Neuron (in vitro differentiated cells): Measurements from ENCODE around the gene FBLN1.
"Not testable (repeated sequence)": the region's sequence is repeated elsewhere in the genome, so short reads cannot be mapped to it uniquely, and the experiment has no call there.

Experiments
- H2AFZ ChIP-seq: one replicate; pipeline ENCODE4 v1.6.1; 2013; ENCODE audit warnings: low read depth, mild to moderate bottlenecking, inconsistent platforms, low read length, moderate library complexity
- H3K27me3 ChIP-seq: one replicate; pipeline ENCODE4 v1.6.1; 2013; ENCODE audit warnings: low read length; ENCODE audit not compliant: insufficient read depth
- H3K36me3 ChIP-seq: one replicate; pipeline ENCODE4 v1.6.1; 2013; ENCODE audit warnings: low read length; ENCODE audit not compliant: insufficient read depth
- H3K4me1 ChIP-seq: one replicate; pipeline ENCODE4 v1.6.1; 2013; ENCODE audit warnings: low read length; ENCODE audit not compliant: insufficient read depth
- H3K4me3 ChIP-seq: 2 replicates; pipeline ENCODE4 v1.5.1; 2013; ENCODE audit warnings: mild to moderate bottlenecking, low read length, moderate library complexity
- H3K9me3 ChIP-seq: one replicate; pipeline ENCODE4 v1.6.1; 2013; ENCODE audit warnings: low read length

The FBLN1 gene

GRCh38 chr22:45542001-45542520 is 39.4 kb downstream of the FBLN1 start:
- no peak overlapping the region for H2AFZ ChIP-seq
- H3K27me3 ChIP-seq: no peaks in the 10 kb centered on the region
- H3K4me3 ChIP-seq: no peak overlapping the region
- peaks cover 47% of the 10 kb centered on the region for H3K36me3 ChIP-seq
- no peaks in the 10 kb centered on the region for H3K9me3 ChIP-seq
- H3K4me1 ChIP-seq: peaks cover 4% of the 10 kb centered on the region

DNA sequence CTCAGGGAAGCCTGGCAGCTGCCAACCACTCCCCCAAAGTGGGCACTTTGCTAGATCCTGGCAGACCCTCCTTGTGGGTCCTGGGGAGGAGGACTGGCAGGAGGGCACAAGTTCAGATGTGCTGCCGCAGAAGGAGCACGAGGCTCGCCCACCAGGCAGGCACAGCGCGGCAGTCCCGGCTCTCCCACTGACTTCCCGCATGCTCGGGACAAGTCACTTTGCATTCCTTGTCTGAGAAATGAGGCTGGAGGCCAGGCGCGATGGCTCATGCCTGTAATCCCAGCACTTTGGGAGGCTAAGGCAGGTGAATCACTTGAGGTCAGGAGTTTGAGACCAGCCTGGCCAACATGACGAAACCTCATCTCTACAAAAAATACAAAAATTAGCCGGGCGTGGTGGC is 40.1 kb downstream of the FBLN1 start:
- H2AFZ ChIP-seq, H3K4me1 ChIP-seq, H3K4me3 ChIP-seq, H3K9me3 ChIP-seq, H3K27me3 ChIP-seq: not testable (repeated sequence)
- H3K36me3 ChIP-seq: peaks cover 50% of the 10 kb centered on the region

DNA sequence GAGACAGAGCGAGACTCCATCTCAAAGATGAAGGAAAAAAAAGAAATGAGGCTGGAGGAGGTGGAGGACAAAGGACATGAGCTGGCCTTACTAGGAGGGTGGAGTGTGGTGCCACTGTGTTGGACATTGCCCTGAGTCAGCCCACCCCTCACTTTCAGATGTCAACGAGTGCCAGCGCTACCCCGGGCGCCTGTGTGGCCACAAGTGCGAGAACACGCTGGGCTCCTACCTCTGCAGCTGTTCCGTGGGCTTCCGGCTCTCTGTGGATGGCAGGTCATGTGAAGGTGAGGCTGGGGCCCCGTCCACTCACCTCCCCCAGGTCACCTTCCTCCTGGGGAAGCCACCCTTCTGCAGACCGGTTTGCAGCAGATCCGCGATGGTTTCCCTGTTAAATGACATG is 40.6 kb downstream of the FBLN1 start:
- H3K4me1 ChIP-seq: peaks cover 4% of the 10 kb centered on the region
- H3K9me3 ChIP-seq: no peaks in the 10 kb centered on the region
- no peak overlapping the region for H3K4me3 ChIP-seq
- H3K27me3 ChIP-seq: no peaks in the 10 kb centered on the region
- no peak overlapping the region for H2AFZ ChIP-seq
- peaks cover 55% of the 10 kb centered on the region for H3K36me3 ChIP-seq

- peaks cover 64% of the 10 kb centered on the region for H3K36me3 ChIP-seq
- H3K4me1 ChIP-seq: peaks cover 4% of the 10 kb centered on the region
- no peak overlapping the region for H2AFZ ChIP-seq
Measured at GRCh38 chr22:45544588-45545170, 42.0 kb downstream of the FBLN1 start.

DNA sequence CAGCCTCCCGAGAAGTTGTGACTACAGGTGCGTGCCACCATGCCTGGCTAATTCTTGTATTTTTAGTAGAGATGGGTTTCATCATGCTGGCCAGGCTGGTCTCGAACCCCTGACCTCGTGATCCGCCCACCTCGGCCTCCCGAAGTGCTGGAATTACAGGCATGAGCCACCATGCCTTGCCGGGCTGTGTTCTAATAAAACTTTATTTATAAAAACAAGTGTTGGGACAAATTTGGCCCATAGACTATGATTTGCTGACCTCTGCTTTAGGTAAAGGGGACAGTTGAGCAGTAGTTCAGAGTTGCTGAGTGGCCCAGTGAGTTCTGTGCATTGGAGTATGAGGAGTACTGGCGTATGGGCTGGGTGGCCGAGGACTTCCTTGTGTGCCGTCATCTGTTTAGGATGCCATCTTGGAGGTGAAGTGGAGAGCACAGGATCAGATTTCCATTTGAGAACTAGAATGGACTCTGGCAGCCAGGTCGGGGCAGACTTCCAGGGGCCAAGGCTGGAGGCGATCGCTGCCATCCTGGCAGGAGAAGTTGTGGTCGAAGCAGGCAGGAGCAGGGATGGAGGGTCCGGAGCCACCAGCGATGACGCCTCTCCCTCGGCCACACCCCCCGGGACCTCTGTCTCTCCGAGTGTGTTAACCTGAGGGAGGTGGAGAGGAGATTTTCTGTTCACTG is 43.8 kb downstream of the FBLN1 start:
- Histone ChIP-seq H3K4me3 (no peak overlapping the region), H3K9me3 (no peaks in the 10 kb centered on the region), H3K4me1 (peaks cover 6% of the 10 kb centered on the region), H3K36me3 (peaks cover 60% of the 10 kb centered on the region), H3K27me3 (no peaks in the 10 kb centered on the region), H2AFZ (no peak overlapping the region)

More at GRCh38 chr22:45544588-45545170, 42.0 kb downstream of the FBLN1 start:
- Histone ChIP-seq H3K4me3 (no peak overlapping the region), H3K9me3 (no peaks in the 10 kb centered on the region), H3K27me3 (no peaks in the 10 kb centered on the region)

GRCh38 chr22:45547016-45547345 is 44.3 kb downstream of the FBLN1 start:
- H3K36me3 ChIP-seq: peaks cover 55% of the 10 kb centered on the region
- H2AFZ ChIP-seq: no peak overlapping the region
- no peak overlapping the region for H3K4me3 ChIP-seq
- no peaks in the 10 kb centered on the region for H3K9me3 ChIP-seq
- peaks cover 10% of the 10 kb centered on the region for H3K4me1 ChIP-seq
- H3K27me3 ChIP-seq: no peaks in the 10 kb centered on the region

DNA sequence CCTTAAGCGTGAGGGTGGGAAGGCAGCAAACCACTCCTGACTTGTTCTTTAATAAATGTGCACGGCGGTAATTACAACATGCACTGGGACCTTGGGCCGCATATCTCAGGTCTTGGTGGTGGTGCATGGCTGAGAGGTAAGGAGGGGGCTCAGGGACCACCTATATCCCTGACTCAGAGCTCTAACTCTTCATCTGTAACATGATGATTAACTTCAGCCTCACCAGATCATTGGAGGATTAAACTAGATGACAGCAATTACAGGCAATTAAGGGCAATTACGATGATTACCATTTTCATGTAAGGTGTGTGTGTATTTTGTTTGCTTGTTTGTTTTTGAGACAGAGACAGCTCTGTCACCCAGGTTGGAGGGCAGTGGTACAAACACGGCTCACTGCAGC is 45.0 kb downstream of the FBLN1 start:
- Histone ChIP-seq H3K27me3 (no peaks in the 10 kb centered on the region), H2AFZ (no peak overlapping the region), H3K36me3 (peaks cover 49% of the 10 kb centered on the region), H3K4me1 (peaks cover 13% of the 10 kb centered on the region), H3K9me3 (no peaks in the 10 kb centered on the region), H3K4me3 (no peak overlapping the region)

DNA sequence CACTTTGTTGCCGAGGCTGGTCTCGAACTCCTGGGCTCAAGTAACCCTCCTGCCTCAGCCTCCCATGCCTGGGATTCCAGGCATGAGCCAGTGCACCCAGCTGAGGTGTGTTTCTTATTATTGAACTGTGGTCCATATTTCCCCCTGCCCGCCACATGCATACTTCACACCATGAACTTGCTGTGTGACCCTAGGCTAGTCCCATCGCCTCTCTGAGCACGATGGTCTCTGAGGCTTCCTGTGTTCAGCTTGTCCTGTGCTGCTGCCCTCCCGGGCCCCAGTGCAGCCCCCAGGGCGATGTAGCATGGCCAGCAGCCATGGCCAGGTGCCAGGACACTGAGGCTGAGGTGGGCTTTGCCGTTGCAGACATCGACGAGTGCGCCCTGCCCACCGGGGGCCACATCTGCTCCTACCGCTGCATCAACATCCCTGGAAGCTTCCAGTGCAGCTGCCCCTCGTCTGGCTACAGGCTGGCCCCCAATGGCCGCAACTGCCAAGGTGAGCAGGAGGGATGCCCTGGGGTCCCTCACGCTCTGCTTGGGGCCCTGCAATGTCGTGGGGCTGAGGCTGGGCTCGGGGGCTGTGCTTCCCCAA is 45.7 kb downstream of the FBLN1 start:
- Histone ChIP-seq H3K27me3 (no peaks in the 10 kb centered on the region), H3K4me3 (no peak overlapping the region), H3K36me3 (peaks cover 45% of the 10 kb centered on the region), H2AFZ (no peak overlapping the region), H3K4me1 (peaks cover 19% of the 10 kb centered on the region), H3K9me3 (no peaks in the 10 kb centered on the region)

GRCh38 chr22:45548991-45549761 is 46.5 kb downstream of the FBLN1 start:
- Histone ChIP-seq H3K4me1 (peaks cover 16% of the 10 kb centered on the region), H3K9me3 (no peaks in the 10 kb centered on the region), H3K36me3 (peaks cover 41% of the 10 kb centered on the region), H3K27me3 (no peaks in the 10 kb centered on the region), H3K4me3 (no peak overlapping the region), H2AFZ (no peak overlapping the region)

GRCh38 chr22:45549762-45550378 is 47.2 kb downstream of the FBLN1 start:
- H2AFZ ChIP-seq: no peak overlapping the region
- no peak overlapping the region for H3K4me3 ChIP-seq
- no peaks in the 10 kb centered on the region for H3K9me3 ChIP-seq
- peaks cover 39% of the 10 kb centered on the region for H3K36me3 ChIP-seq
- H3K27me3 ChIP-seq: no peaks in the 10 kb centered on the region
- H3K4me1 ChIP-seq: peaks cover 16% of the 10 kb centered on the region

- Histone ChIP-seq H3K27me3 (no peaks in the 10 kb centered on the region), H3K4me1 (peaks cover 16% of the 10 kb centered on the region), H2AFZ (no peak overlapping the region), H3K36me3 (peaks cover 33% of the 10 kb centered on the region), H3K4me3 (no peak overlapping the region), H3K9me3 (no peaks in the 10 kb centered on the region)
Measured at GRCh38 chr22:45550416-45550815, 47.7 kb downstream of the FBLN1 start.

DNA sequence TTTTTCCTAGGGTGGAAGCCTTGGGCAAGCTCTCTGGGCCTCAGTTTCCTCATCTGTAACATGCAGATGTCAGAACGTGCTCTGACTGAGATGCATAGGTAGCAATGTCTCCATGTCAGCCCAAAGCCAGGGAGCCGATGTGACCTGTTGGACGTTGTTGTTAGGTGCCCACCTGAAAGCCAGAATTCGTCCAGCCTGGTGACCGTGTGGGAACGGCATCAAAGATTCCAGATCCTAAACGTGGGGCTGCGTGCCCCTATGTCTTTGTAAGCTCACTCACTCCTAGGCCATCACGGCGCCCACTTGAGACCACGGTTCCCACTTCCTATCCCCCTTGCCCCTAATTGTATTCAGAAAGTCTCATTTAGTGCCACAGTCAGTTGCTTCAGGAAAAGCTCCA is 48.2 kb downstream of the FBLN1 start:
- Histone ChIP-seq H3K36me3 (peaks cover 32% of the 10 kb centered on the region), H2AFZ (no peak overlapping the region), H3K9me3 (no peaks in the 10 kb centered on the region), H3K4me1 (peaks cover 16% of the 10 kb centered on the region), H3K27me3 (no peaks in the 10 kb centered on the region), H3K4me3 (no peak overlapping the region)
